ENCODE measurements around the gene JADE1.

The JADE1 gene

DNA sequence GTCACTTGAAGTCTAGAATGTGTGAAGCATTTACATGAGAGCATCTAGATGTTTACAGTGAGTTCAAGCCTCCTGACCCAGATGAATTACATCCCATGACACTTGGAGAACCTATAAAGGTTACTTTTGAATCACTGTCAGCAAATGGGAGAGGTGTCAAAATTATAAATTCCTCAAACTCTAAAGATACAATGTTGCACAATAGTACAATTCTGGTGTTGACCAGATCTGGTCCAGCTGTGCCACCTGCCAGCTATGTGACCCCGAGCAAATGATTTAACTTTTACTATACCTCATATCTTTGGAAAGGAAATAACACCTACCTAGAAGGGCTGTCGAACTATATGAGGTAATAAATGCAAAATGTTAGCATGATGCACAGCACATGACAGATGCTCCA, 69.8 kb downstream of the JADE1 start:
- no peak for DNase-seq

- DNase-seq: no peak
Observed at GRCh38 chr4:128879971-128880370, 70.5 kb downstream of the JADE1 start.

DNA sequence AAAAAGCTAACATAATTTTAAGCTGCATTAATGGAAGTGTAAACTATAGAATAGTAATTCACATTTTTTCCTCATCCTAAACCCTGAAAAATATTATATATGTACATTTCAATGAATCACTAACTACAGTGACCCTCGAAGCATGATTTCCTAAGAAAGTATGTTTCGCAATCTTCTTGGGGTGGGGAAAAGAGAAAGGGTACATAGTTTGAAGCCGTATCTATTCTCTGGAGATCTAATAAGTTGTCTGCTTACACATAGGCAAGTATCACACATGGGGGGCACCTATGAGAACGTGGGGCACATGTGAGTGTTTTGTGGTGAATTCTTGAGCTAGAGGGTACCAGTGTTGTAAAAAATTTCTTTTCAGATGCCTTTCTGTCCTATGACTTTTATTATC, 71.2 kb downstream of the JADE1 start:
- no peak for DNase-seq

GRCh38 chr4:128904821-128905220, 95.3 kb downstream of the JADE1 start:
- DNase-seq: no peak

- DNase-seq: no peak
Observed at GRCh38 chr4:128906581-128906980, 97.1 kb downstream of the JADE1 start.

- DNase-seq: no peak
Observed at GRCh38 chr4:128907981-128908380, 98.5 kb downstream of the JADE1 start.

- no peak for DNase-seq
Observed at GRCh38 chr4:128908735-128909134, 99.2 kb downstream of the JADE1 start.

GRCh38 chr4:128913228-128913627, 103.7 kb downstream of the JADE1 start:
- DNase-seq: no peak

DNA sequence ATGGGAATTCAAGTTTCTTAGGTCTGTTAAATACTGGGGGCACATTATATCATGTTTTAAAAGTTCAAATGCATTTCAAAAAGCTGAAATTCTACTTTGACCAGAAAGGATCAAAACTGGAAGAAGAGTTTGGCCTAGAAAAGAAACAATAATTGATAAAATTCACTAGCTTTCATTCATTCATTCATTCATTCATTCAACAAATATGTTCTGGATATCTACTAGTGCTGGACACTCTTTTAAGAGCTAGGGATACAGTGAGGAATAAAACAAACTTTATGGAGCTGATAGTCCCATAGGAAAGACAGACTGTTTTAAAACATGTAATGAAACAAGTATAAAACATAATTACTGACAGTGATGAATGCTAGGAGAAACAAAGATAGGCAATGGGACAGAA, 106.0 kb downstream of the JADE1 start:
- no peak for DNase-seq

DNA sequence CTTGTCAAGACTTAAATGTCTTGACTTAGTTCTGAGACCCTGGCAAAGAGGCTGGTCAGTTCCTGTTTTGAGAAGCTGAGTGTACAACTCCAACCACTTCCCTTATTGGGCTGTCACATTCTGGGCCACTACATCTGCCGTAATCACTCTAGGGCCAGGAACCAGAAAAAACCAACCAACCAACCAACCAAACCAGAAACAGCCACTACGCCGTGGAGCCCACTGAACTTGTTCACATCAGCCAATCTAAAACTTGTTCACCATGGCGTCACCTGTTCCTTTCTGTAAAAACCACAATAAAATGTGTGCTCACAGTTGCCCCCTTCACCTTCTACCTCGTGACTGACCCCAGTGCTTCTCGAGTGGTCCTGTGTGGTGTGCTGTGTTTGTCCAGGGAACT, 107.3 kb downstream of the JADE1 start:
- no peak for DNase-seq

- no peak for DNase-seq
Observed at GRCh38 chr4:128917781-128918180, 108.3 kb downstream of the JADE1 start.

DNA sequence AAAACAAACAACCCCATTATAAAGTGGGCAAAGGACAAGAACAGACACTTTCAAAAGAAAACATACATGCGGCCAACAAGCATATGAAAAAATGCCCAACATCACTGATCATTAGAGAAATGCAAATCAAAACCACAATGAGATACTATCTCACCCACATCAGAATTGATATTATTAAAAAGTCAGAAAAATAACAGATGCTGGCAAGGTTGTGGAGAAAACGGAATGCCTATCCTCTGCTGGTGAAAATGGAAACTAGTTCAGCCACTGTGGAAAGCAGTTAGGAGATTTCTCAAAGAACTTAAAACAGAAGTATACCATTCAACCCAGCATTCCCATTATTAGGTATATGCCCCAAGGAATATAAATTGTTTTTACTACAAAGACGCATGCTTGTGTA, 112.5 kb downstream of the JADE1 start:
- DNase-seq: no peak

Measured in activated naive CD4-positive, alpha-beta T cell treated with Interleukin-2 at 50 U/mL for 16 hours (primary cell).